Measurements from ENCODE around the gene ENO1. TPM values are rescaled to one million over a fixed set of nuclear protein-coding genes. Genes with fewer than 3 reads are reported as not detected.

The ENO1 gene
- total and polyA plus RNA-seq, 9 of the 15 experiments (the other 6 are each of a cell fraction or from before 2014, with no cell fraction given): 2,249 to 7,472 (median 2,868) TPM

DNA sequence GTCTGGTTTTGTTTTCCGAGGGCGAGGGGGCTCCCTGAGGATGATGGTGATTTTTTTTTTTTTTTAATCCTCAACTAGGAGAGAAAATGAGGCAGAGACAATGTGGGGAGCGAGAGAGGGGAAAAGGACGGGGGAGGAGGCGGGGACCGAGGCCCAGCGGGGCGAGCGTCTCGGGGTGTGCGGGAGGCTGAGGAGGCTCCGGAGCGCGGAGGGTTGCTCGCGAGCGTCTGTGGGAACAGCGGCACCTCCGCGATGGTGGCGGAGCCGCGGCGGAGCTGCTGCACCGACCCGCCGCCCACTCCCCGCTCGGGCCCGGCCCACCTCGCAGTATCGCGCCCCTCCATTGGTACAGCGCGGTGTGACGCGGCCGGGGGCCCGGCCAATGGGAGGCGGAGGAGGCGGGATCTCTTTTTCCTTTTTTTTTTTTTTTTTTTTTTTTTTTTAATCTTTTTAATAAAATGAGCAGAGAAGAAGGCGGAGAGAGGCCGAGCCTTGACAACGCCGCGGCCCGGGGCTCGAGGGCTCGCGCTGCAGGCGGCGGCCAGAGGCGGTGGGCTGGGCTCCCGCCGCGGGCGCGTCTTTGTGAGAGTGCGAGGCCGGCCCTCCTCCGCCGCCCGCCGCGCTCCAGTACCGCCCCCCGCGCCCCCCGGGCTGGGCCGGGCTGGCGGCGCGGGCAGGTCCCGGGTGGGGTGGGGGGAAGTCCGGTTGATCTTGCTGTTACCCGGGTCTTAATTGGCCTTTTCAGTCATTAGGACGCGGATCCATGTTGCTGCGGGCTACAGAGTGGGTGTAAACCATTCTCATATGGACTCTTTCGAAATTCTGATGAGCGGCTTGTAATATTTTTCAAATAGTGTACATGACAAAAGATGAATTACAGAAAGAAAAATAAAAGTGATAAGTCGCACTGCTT, 60.8 kb downstream of the ENO1 start, which contains the start of gene RERE (continued):
- TF ChIP-seq, protein P1, sequence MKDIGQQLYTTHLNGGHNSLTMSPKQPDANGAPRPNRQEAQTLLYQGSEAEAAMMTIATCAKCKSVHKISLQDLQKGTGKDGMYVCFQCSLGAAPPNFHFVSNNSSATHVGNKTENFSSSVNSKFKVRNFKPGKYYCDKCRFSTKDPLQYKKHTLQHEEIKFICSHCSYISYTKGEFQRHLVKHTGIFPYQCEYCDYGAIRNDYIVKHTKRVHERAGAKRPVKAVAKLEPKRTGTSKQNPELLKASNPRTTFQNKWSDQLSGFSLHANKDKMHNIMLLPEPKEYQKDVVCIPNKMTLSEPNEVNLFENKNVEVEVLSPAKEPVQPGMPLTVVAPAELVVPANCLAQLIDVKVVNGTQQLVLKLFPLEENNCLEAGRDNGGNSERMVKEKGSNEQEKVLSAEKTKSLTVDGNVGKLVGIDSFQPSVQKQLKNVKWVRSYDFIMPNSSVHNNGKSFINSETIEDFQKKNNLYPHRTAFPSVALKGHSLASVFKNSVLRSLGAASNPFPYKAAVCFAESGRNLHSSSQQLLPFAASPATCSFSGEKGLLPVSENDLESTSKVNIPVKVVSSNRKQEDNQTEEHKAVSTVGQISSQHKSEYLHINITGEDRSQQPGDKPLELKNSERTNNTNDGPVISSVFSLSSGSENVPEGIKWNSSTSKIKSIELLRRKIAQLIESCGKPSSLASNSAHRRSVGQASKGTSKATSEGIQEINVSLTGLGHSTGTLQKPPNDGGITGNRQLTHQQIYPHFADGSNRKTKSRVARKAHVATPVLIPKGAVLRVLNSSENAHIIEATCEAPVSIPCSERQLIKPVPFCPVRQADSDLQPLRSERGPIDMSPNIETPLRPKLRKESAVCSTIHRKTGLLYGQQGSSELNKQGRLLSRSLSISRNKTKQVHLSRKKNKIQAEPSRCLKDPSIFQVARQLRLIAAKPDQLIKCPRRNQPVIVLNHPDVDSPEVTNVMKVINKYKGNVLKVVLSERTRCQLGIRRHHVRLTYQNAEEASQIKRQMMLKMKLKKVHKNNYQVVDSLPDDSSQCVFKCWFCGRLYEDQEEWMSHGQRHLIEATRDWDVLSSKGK (CRISPR knock-in tag; IDR thresholded peaks at IDR 0.05): no peak
- TF ChIP-seq MTF1 (CRISPR knock-in tag; IDR thresholded peaks at IDR 0.05; ENCODE audit: borderline replicate concordance) (no peak), MTA1 (IDR thresholded peaks at IDR 0.05; ENCODE audit: borderline replicate concordance) (no peak), SMAD3 (CRISPR knock-in tag; conservative IDR thresholded peaks at IDR 0.05) (no peak), RBM39 (optimal IDR thresholded peaks at IDR 0.05; ENCODE audit: low read depth, low read length) (no peak), POLR3G (IDR thresholded peaks at IDR 0.05; ENCODE audit: extremely low read depth, insufficient read length, insufficient replicate concordance) (no peak), CBX5 (IDR thresholded peaks at IDR 0.05; ENCODE audit: borderline replicate concordance, low read depth) (no peak), NR2C2 (CRISPR knock-in tag; IDR thresholded peaks at IDR 0.05) (no peak), NR2C2 (tag; IDR thresholded peaks at IDR 0.05) (no peak; the same call in 1 of the 2 replicates), GTF2F1 (IDR thresholded peaks at IDR 0.05; ENCODE audit: low read depth, low read length) (no peak), KHSRP (IDR thresholded peaks at IDR 0.05) (no peak), TCF3 (CRISPR knock-in tag; IDR thresholded peaks at IDR 0.05) (no peak; the same call in 1 of the 2 replicates), FOXA3 (CRISPR knock-in tag; conservative IDR thresholded peaks at IDR 0.05 in 1 of 2, IDR thresholded peaks at IDR 0.05 in 1 of 2) (no peak), RBM22 (IDR thresholded peaks at IDR 0.05; ENCODE audit: low read depth, low read length, poor library complexity, severe bottlenecking) (no peak)
- TF ChIP-seq, protein P2, sequence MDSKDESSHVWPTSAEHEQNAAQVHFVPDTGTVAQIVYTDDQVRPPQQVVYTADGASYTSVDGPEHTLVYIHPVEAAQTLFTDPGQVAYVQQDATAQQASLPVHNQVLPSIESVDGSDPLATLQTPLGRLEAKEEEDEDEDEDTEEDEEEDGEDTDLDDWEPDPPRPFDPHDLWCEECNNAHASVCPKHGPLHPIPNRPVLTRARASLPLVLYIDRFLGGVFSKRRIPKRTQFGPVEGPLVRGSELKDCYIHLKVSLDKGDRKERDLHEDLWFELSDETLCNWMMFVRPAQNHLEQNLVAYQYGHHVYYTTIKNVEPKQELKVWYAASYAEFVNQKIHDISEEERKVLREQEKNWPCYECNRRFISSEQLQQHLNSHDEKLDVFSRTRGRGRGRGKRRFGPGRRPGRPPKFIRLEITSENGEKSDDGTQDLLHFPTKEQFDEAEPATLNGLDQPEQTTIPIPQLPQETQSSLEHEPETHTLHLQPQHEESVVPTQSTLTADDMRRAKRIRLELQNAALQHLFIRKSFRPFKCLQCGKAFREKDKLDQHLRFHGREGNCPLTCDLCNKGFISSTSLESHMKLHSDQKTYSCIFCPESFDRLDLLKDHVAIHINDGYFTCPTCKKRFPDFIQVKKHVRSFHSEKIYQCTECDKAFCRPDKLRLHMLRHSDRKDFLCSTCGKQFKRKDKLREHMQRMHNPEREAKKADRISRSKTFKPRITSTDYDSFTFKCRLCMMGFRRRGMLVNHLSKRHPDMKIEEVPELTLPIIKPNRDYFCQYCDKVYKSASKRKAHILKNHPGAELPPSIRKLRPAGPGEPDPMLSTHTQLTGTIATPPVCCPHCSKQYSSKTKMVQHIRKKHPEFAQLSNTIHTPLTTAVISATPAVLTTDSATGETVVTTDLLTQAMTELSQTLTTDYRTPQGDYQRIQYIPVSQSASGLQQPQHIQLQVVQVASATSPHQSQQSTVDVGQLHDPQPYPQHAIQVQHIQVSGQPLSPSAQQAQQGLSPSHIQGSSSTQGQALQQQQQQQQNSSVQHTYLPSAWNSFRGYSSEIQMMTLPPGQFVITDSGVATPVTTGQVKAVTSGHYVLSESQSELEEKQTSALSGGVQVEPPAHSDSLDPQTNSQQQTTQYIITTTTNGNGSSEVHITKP (IDR thresholded peaks at IDR 0.05; ENCODE audit: partially characterized antibody): peak; percentile 25
- TF ChIP-seq, protein P3, sequence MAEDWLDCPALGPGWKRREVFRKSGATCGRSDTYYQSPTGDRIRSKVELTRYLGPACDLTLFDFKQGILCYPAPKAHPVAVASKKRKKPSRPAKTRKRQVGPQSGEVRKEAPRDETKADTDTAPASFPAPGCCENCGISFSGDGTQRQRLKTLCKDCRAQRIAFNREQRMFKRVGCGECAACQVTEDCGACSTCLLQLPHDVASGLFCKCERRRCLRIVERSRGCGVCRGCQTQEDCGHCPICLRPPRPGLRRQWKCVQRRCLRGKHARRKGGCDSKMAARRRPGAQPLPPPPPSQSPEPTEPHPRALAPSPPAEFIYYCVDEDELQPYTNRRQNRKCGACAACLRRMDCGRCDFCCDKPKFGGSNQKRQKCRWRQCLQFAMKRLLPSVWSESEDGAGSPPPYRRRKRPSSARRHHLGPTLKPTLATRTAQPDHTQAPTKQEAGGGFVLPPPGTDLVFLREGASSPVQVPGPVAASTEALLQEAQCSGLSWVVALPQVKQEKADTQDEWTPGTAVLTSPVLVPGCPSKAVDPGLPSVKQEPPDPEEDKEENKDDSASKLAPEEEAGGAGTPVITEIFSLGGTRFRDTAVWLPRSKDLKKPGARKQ (CRISPR knock-in tag; IDR thresholded peaks at IDR 0.05): no peak
- TF ChIP-seq, protein P4, sequence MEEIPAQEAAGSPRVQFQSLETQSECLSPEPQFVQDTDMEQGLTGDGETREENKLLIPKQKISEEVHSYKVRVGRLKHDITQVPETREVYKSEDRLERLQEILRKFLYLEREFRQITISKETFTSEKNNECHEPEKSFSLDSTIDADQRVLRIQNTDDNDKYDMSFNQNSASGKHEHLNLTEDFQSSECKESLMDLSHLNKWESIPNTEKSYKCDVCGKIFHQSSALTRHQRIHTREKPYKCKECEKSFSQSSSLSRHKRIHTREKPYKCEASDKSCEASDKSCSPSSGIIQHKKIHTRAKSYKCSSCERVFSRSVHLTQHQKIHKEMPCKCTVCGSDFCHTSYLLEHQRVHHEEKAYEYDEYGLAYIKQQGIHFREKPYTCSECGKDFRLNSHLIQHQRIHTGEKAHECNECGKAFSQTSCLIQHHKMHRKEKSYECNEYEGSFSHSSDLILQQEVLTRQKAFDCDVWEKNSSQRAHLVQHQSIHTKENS (CRISPR knock-in tag; IDR thresholded peaks at IDR 0.05): no peak
